Kidney (tissue), 14 donors: ENCODE measurements around the gene APBB3. TPM values are rescaled to one million over a fixed set of nuclear protein-coding genes. Genes with fewer than 3 reads are reported as not detected.

Experiments used
- DNase-seq, 5 donors: peaks; one replicate each; pipeline ENCODE4 v3.0.0-alpha.2; 2013 to 2020
- FAIRE-seq: peaks from 2 replicates; lab custom pipeline; 2012; peaks lifted over from hg19 to GRCh38; lab: Jason Lieb, UNC
- H3K27ac ChIP-seq, 2 donors: one replicate each; pipeline ENCODE4 v1.7.0; 2013; ENCODE audit warnings: low read depth in 2 of 2, low read length in 2 of 2, inconsistent platforms in 1 of 2
- H3K27me3 ChIP-seq: one replicate; pipeline ENCODE4 v1.7.1; 2013; ENCODE audit warnings: low read length, inconsistent platforms; ENCODE audit not compliant: control insufficient read depth, insufficient read depth
- H3K36me3 ChIP-seq, 3 donors: one replicate each; pipeline versions ENCODE4 v1.7.0 to v1.7.1; 2013; ENCODE audit warnings: low read length in 3 of 3, control low read depth in 1 of 3, inconsistent platforms in 1 of 3; ENCODE audit not compliant: insufficient read depth in 3 of 3, control insufficient read depth in 2 of 3
- H3K4me1 ChIP-seq, 3 donors: one replicate each; pipeline versions ENCODE4 v1.7.0 to v1.7.1; 2013; ENCODE audit warnings: low read length in 3 of 3, inconsistent platforms in 1 of 3, low read depth in 1 of 3; ENCODE audit not compliant: control insufficient read depth in 2 of 3, insufficient read depth in 2 of 3
- H3K4me3 ChIP-seq, 3 donors: one replicate each; pipeline versions ENCODE4 v1.7.0 to v1.8.1; 2013; ENCODE audit warnings: low read length in 3 of 3, control low read depth in 1 of 3, inconsistent platforms in 1 of 3
- H3K9ac ChIP-seq, 3 donors: one replicate each; pipeline versions ENCODE4 v1.7.0 to v1.7.1; 2013; ENCODE audit warnings: low read length in 3 of 3, control low read depth in 1 of 3, inconsistent platforms in 1 of 3
- H3K9me3 ChIP-seq, 3 donors: one replicate each; pipeline versions ENCODE4 v1.7.0 to v1.7.1; 2013; ENCODE audit warnings: low read length in 3 of 3, control low read depth in 1 of 3, inconsistent platforms in 1 of 3; ENCODE audit not compliant: control insufficient read depth in 2 of 3, insufficient read depth in 1 of 3
- CTCF ChIP-seq: IDR thresholded peaks from 3 replicates; pipeline ENCODE4 v1.5.1; 2012; ENCODE audit warnings: mild to moderate bottlenecking, moderate library complexity, borderline replicate concordance; ENCODE audit not compliant: insufficient read depth; ENCODE audit errors: extremely low read depth
- intact Hi-C: fragments of 100-400 bp; cut with DNase I; formaldehyde crosslinking; loops from one replicate; pipeline ENCODE4 v1.11.1; 2022
- polyA plus RNA-seq: library from polyadenylated mRNA; stranded (reverse); fragments of 350-450 nt; fragmentation: Illumina TruSeq; extraction: RNeasy Lipid Tissue Mini Kit (QIAGEN cat#74804); gene quantifications from one replicate; pipeline ENCODE4 v1.2.3, GENCODE V29; 2014; ENCODE audit warnings: low read depth, low replicate concordance; ENCODE audit not compliant: insufficient read depth
- total RNA-seq: library from RNA; stranded (reverse); fragmentation: NEBNext Ultra II Directional; extraction: Animal tissue kit (Norgen Biotek cat#: 25700); gene quantifications from one replicate; pipeline ENCODE4 v1.2.1, GENCODE V29; 2021
- donor health status: control.
- donor health status: control.
- donor health status: control.
- donor health status: control.
- donor health status: control.
- donor health status: DM: yes; HTN: yes; CAD: no.
- donor health status: Normal renal cell carcinoma (clear cell type).

The APBB3 gene
- total and polyA plus RNA-seq, 2 donors from 2014 or later = 19.6 to 33.9 TPM

DNA sequence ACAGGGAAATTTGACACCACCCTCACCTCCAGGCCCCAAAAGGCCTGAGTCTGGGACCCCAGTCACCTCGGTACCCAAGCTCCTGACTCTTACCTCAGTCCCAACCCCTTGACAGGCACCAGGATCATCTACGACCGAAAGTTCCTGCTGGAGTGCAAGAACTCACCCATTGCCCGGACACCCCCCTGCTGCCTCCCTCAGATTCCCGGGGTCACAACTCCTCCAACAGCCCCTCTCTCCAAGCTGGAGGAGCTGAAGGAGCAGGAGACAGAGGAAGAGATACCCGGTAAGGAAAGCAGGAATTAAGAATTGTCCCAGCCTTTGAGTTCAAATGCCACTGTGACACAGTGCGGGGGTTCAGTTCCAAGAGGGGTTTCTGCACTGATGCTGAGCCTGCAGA is 15.6 kb downstream of the APBB3 start:
- no peak for FAIRE-seq
- intact Hi-C loops = loop anchor here (10.0 kb wide), 1 partner anchor 96 kb away; the partner anchor contains the start of genes IK and NDUFA2

DNA sequence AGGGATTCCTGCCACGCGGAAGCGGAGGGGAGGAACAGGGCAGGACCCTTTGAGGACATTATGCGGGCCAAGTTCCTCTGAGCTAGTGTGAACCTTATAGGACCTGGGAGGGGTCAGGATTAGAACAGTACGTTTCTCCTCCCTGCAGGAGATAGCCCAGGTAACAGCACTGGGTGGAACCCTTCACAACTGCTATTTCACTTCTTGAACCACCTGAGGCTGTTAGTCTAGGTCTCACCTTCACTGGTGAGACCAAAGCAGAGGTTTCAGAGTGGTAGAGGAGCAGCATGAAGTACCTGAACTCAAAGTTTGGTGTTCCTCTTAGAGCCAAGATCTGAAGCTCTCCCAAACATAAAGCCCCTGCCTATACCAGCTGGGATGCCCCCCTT is 16.1 kb downstream of the APBB3 start:
- H3K36me3 ChIP-seq = peaks cover 2 to 31% (median 23%) of the 10 kb centered on the region in 3 donors
- no peak for TF ChIP-seq CTCF
- H3K27ac ChIP-seq = peak overlapping the region; percentile 96 to 98
- H3K4me1 ChIP-seq = peaks cover 0 to 35% (median 32%) of the 10 kb centered on the region in 3 donors
- no peak for DNase-seq
- intact Hi-C loops = loop anchor here (10.0 kb wide), 1 partner anchor 97 kb away; the partner anchor contains the start of genes IK and NDUFA2
- no peak for FAIRE-seq
- no peaks in the 10 kb centered on the region for H3K9me3 ChIP-seq
- H3K4me3 ChIP-seq = peak overlapping the region in 2 of 3 donors; percentile 61 to 68
- H3K27me3 ChIP-seq = no peaks in the 10 kb centered on the region
- peak overlapping the region in 2 of 3 donors; percentile 71 to 80 for H3K9ac ChIP-seq

More for the DNA sequence above, 15.6 kb downstream of the APBB3 start:
- TF ChIP-seq CTCF = no peak
- Histone ChIP-seq H3K27ac (peak overlapping the region; percentile 96 to 98), H3K4me3 (peak overlapping the region in 1 of 3 donors; percentile 68), H3K9me3 (no peaks in the 10 kb centered on the region), H3K27me3 (no peaks in the 10 kb centered on the region), H3K9ac (peak overlapping the region in 1 of 3 donors; percentile 80), H3K36me3 (peaks cover 2 to 29% (median 23%) of the 10 kb centered on the region in 3 donors), H3K4me1 (peaks cover 0 to 35% (median 32%) of the 10 kb centered on the region in 3 donors)
- no peak for DNase-seq

DNA sequence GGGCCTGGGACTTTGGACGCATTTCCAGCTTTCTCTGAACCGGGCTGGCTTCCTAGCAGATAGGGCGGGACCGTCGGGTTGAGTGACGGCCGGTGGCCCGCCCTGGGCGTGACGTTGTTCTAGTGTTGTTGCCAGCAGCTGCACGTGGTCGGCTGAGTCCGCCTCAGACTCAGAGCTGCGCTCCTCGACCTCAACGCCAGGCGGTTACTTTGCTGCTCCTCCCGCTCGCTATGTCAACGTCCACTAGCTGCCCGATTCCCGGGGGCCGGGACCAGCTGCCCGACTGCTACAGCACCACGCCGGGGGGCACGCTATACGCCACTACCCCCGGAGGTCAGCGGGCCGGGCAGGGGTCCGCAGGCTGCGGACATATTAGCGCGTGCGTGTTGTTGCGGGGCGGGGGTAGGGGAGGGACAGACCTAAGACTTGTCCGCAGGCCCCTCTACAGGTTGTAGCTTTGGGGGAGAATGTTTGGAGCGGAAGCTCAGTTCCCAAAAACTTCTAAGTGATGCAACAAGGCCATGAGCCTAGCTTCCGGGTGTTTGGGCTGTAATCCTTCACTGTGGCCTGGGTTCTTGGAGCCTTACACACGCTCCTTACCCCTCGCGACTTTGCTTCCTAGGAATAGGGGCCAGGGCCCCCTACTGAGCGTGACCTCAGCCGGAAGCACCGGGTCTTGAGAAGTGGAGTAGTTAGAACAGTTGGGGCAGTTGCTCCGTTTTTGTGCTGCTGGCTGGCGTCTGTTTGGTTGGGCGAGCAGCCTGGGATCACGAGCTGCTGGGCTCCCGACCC is 16.7 kb downstream of the APBB3 start, which contains the start of gene EIF4EBP3:
Gene EIF4EBP3, plus strand, starts transcription at position 155 of the 792 bp plus-strand sequence. Its CDS starts 76 bp downstream, at position 231.
- Histone ChIP-seq H3K4me3 (peak within 1 kb of the TSS; percentile 45 to 68 (median 61)), H3K9ac (peak within 1 kb of the TSS in 2 of 3 donors; percentile 71 to 80), H3K9me3 (no peaks in the 10 kb centered on the region), H3K36me3 (peaks cover 2 to 34% (median 23%) of the 10 kb centered on the region in 3 donors), H3K27me3 (no peaks in the 10 kb centered on the region), H3K27ac (peak within 1 kb of the TSS; percentile 96 to 98), H3K4me1 (peaks cover 0 to 35% (median 32%) of the 10 kb centered on the region in 3 donors)
- TF ChIP-seq CTCF = peak; percentile 48
- intact Hi-C loops = loop anchor here (10.0 kb wide), 1 partner anchor 97 kb away; the partner anchor contains the start of genes IK and NDUFA2
- DNase-seq (peak; percentile 96 to 99 (median 97)), FAIRE-seq (peak; percentile 74)
